ENCODE measurements around the gene CMTM6.

DNA sequence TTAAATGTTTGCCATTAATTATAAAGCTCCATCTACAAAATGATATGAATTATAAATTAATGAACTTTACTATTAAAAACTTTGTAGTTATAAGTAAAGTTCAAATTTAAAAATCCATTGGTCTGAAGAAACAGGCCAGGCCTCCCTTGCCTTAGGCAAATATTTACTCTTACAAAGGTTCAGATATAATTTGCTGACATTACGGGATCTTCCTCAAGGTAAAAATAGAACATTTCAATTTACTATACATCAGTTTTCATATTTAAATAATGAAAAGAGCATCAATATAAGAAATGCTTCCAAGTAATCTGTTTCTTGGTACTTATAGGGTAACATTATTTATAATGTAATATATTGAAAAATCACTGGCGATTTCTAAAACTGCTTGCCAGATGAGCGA is 3.7 kb downstream of the CMTM6 start:
- TF ChIP-seq, protein P1, sequence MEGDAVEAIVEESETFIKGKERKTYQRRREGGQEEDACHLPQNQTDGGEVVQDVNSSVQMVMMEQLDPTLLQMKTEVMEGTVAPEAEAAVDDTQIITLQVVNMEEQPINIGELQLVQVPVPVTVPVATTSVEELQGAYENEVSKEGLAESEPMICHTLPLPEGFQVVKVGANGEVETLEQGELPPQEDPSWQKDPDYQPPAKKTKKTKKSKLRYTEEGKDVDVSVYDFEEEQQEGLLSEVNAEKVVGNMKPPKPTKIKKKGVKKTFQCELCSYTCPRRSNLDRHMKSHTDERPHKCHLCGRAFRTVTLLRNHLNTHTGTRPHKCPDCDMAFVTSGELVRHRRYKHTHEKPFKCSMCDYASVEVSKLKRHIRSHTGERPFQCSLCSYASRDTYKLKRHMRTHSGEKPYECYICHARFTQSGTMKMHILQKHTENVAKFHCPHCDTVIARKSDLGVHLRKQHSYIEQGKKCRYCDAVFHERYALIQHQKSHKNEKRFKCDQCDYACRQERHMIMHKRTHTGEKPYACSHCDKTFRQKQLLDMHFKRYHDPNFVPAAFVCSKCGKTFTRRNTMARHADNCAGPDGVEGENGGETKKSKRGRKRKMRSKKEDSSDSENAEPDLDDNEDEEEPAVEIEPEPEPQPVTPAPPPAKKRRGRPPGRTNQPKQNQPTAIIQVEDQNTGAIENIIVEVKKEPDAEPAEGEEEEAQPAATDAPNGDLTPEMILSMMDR (IDR thresholded peaks at IDR 0.05) = no peak
- TF ChIP-seq POLR2A (IDR thresholded peaks at IDR 0.05) = no peak

Measured in upper lobe of left lung (tissue), 4 donors.